IPS DF 4.7 (cell line): ENCODE measurements around the gene VPS37C.

Experiments used
- DNase-seq: peaks from one replicate; pipeline ENCODE4 v3.0.0-alpha.2; 2013; ENCODE audit warnings: low spot score; ENCODE audit errors: extremely low read depth

The VPS37C gene

GRCh38 chr11:61133145-61133544 is 28.1 kb downstream of the VPS37C start:
- no peak for DNase-seq

DNA sequence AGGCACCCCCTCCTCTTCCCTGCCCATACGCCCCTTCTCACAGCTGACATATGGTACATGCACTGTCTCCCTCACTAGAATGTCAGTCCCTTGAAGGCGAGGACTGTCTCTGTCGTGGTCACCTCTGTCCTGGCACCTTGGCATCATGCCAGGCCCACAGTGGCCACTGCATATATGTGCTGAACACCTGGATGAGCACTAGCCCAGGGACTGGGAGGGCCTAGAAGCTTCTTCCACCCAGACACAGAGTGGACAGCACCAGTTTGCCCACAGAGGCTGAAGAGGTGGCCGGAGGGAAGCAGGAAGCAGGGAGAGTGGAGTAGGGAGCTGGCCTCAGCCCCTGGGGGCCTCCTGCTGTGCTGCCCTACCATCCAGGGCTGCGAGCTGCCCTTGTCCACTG is 28.6 kb downstream of the VPS37C start:
- no peak for DNase-seq

DNA sequence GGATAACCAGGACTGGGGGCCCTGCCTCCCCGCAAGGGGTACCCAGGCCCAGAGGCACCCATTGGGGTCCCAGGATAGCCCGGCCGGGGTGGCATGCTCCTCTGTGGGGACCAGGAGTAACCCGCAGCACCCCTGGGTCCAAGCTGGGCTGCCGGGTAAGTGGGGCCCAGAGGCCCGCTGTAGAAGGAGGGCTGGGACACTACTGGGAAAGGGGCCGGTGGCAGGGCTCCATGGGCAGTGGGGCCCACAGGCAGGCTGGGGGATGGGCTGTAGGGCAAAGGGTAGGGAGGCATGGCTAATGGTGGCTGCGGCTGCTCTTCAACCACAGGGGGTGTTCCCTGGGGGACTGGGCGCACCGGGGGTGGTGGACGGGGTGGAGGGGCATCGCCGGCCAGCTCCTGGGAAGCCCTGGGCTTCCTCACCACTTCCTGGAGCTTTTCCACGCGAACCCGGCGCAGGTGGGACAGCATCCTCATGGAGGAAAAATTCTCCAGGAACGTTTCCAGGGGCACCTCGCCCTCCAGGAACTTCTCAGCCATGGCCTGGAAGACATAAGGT is 29.1 kb downstream of the VPS37C start:
- DNase-seq, result no peak

DNA sequence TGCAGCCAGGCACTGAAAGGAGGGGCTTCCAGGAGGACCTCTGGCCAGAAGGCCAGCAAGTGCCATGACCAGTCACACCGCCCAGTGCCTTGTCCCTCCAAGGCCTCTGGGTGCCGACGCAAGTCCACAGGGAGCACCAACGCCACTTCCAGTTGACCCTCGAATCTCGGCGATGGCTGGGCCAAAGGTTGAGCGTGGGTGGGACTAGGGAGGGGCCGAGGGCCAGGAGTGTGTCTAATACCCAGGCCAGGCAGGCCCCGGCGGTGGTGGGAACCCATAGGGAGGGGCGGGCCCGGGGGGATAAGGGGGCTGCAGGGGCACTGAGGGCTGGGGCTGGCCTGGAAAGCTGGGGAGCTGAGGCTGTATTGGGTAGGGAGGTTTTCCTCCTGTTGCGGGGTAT is 29.6 kb downstream of the VPS37C start:
- DNase-seq, result no peak

DNA sequence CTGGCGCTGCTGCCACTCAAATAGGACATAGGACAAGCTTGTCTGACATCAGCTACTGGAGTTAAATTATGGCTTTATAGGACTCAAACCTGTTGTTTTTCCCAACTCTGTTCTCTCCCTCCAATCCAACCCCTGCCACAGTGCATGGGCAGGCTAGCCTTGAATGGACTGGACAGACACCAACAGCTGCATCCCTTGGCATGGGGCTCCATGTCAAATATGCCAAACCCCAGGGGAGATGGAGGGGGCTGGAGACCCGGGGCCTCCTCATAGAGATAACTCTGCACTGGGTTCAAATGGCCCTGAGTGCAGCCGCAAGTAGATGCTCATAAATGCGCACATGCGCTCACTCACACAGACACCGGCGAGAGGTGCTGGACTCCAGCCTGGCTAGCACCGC is 30.0 kb downstream of the VPS37C start:
- DNase-seq, result no peak

- peak; percentile 86 for DNase-seq
These were observed 31.3 kb downstream of the VPS37C start for GRCh38 chr11:61129639-61130523.

DNA sequence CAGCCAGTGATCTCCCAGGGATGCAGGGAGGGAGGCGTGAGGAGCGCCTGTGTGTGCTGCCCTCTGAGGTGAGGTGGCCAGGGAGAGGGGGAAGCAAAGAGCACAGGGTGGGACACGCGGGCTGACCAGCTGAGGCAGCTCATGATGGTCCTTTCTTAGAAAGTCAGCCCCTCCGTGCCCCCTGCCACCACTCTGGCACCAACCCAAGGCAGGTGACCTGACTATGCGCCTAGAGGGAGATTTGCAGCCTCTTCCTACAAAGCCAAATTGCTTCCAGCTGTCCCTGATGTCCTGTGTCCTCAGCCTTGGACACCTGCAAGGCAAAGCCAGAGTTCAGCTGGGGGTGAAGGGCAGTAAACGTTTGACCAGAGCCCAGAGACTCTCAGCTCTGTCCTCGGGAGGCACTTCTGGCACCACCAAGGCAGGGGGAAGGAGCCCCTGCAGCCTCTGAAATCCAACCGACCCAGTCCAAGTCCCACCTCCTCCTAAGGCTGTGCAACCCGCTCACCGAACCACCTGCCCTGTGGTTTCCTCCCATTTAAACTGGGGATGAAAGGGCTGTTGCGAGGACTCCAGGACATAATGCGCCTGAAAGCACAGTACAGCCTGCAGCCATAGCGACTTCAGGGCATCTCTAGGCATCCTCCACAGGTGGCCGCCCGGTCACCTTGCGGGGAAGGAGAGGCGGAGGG is 32.1 kb downstream of the VPS37C start:
- no peak for DNase-seq

GRCh38 chr11:61127991-61128390 is 33.2 kb downstream of the VPS37C start:
- DNase-seq, result no peak

DNA sequence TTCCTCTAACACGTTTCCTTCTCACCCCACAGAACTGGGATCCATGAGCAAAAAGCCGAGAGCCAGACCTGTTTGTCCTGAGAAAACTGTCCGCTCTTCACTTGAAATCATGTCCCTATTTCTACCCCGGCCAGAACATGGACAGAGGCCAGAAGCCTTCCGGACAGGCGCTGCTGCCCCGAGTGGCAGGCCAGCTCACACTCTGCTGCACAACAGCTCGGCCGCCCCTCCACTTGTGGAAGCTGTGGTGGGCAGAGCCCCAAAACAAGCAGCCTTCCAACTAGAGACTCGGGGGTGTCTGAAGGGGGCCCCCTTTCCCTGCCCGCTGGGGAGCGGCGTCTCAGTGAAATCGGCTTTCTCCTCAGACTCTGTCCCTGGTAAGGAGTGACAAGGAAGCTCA is 35.0 kb downstream of the VPS37C start:
- DNase-seq, result no peak

GRCh38 chr11:61125310-61125684 is 35.9 kb downstream of the VPS37C start:
- no peak for DNase-seq

- no peak for DNase-seq
These were observed 36.5 kb downstream of the VPS37C start for GRCh38 chr11:61124574-61125309.

DNA sequence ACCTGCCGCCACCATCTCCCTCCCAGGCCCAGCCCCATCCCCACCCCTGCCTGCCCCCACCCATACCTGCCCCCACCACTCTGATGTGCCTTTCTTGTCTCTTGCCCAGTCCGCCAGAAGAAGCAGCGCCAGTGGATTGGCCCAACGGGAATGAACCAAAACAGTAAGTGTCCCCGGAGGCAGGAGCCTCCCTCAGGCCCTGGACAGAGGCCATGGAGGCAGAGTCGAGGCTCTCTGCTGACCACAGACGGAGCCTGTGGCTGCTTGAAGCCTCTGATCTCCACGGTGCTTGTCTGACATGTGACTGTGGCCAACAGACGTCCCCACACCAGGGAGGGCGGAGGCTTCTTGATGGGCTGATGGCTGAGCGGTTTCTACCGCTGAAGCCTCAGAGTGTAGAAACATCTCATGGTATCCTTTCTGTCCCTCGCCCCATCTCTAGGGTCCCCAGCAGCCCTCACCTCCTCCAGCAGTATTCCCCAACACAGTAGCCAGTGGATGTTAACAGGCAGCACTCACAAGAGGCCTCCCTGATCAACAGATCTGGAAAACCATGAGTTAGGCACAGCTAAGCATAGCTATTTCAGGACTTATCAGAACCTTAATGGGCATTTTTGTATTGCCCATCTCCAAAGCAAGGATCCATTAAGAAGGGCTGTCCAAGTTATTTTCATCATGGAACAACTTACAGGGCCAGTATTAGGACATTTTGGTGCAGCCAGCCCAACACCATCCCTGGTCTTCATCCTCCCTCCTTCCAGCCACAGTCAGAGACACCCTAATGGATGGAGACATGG is 37.3 kb downstream of the VPS37C start:
- DNase-seq, result no peak

- no peak for DNase-seq
These were observed 38.5 kb downstream of the VPS37C start for GRCh38 chr11:61122761-61123160.

DNA sequence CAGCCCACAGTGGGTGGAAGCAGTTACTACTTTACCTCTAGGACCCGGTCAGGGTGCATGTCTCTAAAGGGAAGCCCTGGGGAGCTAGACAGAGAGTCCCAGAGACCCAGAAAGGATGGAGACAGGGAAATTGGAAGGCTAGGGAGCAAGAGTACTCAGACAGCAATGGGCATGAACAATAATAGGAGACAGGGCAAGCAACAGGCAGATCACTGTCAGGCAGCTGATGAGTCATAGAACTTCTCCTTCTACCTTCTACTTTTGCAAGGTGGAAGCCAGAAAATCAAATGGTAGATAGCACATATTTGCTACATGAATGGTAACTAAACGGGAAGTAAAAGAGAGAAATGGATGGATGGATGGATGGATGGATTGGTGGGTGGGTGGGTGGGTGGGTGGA is 39.3 kb downstream of the VPS37C start:
- no peak for DNase-seq

- no peak for DNase-seq
These were observed 39.9 kb downstream of the VPS37C start for GRCh38 chr11:61121192-61121831.

DNA sequence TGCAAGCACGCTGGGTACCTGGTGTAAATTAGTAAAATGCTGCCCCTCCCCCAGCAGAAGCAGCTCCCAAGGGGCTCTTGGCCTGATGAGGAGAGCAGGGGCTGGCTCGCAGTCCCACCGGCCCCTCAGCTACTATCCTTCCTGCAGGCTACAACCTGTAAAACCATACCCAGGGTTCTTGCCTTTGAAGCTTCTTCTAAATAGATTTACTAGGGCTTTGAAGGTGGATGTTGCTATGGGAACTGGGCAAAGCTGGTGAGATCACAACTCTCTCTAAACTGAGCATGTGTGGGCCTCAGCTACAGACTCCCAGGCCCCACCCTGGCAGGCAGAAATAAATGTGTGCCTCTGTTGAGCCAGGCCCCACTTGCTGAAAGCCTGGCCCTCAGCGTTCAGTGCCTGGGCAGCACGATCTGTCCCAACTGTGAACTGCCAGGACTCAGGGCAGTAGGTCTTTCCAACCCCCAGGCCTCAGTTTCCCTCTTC is 40.5 kb downstream of the VPS37C start:
- no peak for DNase-seq

DNA sequence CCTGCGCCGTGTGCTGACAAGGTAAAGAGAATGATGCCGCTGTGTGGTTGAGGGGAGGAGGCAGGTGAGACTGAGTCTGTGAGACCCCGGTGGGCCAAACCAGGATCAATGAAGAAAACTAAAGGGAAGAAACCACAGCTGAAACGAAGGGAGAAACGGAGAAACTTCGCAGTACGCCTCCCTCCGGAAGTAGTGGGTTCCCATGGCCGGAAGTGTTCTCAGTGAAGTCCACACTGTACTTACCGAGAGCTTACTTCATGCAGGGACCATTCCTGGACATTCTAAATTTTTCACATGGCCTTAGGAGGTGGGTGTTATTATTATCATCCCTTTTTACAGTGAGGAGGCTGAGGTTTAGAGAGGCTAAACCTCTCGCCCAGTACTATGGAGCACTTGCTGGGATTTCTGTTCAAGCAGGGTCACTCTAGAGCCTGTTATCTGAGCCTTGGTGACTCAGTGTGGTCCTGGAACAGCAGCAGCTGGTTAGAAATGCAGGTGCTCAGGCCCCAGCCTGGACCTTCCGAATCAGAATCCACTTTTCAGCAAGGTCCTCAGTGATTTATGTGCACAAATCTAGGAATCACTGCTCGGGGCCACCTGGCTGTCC is 41.0 kb downstream of the VPS37C start:
- no peak for DNase-seq

DNA sequence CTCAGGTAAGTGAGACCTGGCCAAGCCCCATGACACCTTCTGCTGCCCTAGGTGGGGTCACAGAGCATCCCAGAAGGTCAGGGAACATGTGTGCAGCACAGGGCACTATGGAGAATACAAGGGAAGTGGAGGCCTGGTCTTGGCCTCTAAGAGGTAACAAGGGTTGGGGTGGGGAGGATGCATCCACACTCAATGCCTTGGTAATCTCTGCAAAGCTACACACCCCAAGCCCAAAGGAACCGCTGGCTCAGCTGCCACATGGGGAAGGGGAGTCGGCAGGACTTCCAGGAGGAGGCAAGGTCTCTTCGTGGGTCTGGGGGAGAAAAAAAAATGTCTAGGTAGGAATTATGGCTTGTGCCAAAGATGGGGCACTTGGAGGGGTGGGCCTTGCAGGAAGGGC is 41.7 kb downstream of the VPS37C start:
- DNase-seq, result no peak

DNA sequence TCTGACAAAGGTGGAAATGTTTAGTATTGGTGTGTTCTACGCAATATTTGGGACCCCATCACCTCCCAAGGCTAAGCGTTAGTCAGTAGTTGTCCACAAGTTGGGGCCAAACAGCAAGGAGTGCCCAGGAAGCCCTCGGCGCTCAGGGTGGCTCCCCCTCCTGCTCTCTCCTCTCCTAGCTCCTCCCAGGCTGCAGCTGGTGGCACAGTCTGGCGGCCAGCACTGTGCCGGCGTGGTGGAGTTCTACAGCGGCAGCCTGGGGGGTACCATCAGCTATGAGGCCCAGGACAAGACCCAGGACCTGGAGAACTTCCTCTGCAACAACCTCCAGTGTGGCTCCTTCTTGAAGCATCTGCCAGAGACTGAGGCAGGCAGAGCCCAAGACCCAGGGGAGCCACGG is 42.2 kb downstream of the VPS37C start:
- no peak for DNase-seq

DNA sequence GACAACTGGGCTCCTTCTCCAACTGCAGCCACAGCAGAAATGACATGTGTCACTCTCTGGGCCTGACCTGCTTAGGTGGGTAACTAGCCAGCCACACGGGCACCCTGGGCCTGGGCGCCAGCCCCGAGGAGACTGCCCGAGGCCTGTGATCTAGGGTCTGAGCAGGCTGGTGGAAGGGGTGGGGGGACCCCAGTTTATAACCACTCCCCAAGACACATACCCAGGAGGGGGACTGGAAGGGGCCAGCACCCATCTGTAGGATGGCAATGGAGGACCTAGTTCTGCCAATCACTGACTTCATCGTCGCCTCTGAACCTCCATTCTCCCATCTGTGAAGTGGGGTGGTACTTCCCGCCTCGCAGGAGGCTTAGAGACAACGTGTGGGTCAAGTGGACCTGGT is 42.8 kb downstream of the VPS37C start:
- DNase-seq, result no peak
